ENCODE data around the gene ZNF385B.

The ZNF385B gene

DNA sequence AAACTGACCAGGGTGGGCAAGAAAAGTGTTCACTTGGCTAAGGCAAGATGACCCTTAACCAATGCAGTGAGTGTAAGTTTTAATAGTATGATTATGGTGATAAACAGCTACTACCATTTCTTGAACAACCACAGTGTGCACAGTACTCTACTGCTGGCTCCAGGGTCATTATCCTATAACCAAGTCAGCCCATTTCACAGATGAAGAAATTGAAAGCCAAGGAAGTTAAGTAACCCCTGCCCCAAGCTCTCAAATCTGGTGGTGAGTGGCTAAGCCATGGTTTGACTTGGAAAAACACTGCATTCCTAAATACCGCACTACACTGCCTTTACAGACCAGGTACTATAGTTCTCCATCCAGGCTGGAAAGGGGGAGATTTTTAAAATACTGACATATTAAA, 5.7 kb downstream of the ZNF385B start:
- no peak for DNase-seq

DNA sequence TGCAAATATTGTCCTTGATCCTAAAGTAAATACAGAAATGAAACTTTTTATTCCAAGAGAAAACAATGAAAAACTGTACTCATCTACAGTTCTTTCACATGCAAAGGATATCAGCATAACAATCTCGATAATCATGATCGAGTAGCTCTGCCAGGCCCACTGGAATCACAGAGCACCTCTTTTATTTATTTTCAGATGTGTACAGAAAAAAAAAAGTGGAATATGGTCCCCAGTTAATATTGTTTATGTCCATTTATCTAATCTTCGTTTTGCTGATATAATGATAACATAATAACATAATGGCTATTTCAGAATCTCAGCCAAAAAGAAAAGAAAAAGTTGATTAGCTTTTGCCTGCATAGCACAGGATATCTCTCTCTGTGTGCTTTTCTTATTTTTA, 6.5 kb downstream of the ZNF385B start:
- DNase-seq = no peak

DNA sequence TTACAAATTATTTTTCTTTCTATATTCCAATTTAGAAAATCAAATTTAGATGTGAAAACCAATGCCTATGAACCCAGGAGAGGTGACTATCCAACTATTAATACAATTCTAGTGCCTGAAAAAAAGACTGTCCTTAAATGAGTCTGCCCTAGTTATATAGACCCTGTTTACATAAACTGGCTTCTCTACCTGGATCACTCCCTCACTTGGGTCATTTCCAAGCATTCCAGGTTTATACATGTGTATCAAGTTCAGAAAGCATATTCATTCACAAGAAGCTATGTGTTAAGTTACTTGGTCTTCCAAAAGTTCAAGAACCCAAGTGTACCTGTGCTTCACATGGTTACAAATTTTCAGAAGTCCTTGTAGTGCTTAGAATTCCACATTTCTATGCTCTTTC, 8.3 kb downstream of the ZNF385B start:
- no peak for DNase-seq

GRCh38 chr2:179850188-179850587, 11.2 kb downstream of the ZNF385B start:
- DNase-seq = no peak

DNA sequence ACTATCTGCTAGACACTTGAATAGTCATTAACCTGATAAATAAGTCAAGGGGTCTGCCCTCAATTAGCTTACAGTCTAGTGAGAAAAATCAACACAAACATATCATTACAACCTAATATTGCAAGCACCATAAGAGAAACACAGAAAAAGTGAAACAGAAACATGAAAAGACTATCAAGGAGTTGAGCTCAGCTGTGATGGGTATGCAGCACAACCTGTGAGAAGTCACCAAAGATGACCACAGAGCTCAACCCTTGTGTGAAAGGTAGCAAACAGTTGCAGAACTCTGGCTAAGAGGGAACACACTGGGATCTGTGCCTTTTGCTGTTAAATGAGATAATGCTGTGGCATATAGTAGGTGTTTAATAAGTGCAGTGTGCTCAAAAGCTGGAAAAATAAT, 11.7 kb downstream of the ZNF385B start:
- no peak for DNase-seq

DNA sequence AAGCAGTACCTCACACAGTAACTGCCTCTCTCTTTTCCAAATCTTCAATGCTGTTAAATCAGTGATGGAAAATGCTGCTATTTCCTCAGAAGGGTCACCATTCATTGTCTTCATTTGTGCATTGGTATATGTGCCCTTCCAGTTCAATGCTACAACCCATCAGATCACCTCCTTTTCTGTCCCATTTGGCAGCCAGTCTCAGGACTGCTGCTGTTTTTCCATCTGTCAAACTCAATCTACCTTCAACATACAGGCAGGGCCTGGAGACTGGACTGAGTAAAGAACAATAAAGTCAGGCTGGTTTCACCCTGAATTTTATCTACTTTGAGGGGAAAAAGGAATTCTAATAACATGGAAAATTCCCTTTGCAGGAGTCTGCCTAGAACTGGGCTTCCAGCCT, 17.9 kb downstream of the ZNF385B start:
- no peak for DNase-seq

DNA sequence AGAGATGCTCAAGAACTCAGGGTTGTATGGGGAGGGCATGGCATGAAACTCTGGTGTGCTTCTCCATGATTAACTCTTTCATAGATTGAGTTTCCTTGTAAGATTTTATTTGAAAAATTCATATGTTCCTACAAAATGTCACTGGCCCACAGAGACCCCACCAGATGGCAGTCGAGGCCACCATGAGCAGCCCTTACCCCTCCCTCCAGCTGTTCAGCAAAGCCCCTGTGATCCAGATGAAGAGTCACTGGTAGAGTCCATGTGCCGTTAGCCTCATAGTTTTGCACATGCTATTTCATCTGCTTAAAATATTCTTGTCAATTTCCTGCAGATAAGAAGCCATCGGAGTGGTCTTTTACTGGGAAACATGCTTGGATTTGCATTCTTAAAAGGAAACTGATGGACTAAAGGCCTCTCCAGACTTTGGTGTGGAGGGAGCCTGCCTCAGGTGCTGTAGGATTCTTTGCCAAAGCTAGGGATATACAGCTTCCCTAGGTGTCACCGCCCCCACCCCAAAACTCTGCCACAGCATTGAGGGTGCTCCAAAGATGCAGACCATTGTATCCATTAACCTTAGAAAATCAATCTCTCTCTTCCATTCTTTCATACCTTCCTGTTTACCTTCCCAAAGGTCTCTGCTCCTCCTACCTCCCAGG, 18.8 kb downstream of the ZNF385B start:
- DNase-seq = no peak

GRCh38 chr2:179840840-179841239, 20.6 kb downstream of the ZNF385B start:
- no peak for DNase-seq

GRCh38 chr2:179837408-179837807, 24.0 kb downstream of the ZNF385B start:
- DNase-seq = no peak

GRCh38 chr2:179830043-179830787, 31.2 kb downstream of the ZNF385B start:
- no peak for DNase-seq

DNA sequence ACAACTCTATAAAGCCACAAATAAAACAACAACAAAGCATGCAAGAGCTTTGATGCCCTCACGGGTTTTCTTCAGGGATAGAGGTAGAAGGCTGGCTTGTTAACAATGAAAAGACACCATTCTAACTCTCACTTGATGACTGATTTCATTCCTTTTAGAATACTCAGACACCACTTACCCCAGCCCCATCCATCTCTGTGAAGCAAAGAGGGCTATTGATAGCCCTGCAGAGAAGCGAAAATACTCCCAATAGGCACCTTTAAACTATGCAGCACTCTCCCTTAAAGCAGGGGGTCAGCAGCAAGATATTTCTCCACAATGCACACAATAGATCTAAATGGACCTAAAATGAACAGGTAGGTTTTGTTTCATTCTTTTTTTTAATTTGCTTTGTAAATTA, 35.1 kb downstream of the ZNF385B start:
- no peak for DNase-seq

GRCh38 chr2:179825494-179825893, 35.9 kb downstream of the ZNF385B start:
- no peak for DNase-seq

DNA sequence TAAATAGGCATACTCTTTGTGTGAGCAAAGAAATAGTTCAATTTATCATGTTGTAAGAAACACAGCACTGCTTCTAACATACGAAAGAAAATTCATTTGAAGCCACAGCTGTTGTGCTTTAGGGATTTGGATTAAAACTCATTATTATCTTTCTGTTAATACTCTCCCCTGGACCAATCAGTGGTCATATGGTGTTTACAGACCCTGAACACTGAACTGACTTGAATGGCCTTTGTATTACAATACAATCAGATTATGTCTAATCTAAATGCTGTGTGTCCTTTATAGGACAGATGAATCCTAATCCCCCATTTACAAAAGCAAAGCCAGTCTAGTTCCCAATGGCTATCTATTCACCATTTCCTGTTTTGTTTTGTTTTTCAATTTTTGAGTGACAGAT, 36.5 kb downstream of the ZNF385B start:
- no peak for DNase-seq

DNA sequence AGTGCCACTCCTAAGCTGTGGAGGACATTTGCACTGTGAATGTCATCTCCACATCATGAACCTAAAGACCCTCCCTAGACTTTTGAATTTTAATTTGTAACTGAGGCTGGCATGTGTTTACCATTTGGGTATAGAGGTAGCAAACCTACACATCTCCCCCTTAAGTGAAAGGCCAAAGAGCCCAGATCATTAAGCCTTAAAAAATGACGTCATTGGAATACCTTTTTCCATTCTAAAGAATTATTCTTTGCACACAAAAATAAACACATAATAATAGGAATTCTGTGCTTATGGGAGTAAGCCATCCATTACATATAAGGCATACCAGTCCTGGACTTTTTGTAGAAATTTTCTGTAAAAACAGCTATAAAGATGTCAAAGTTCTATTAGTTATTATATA, 38.9 kb downstream of the ZNF385B start:
- DNase-seq = no peak

GRCh38 chr2:179818546-179818945, 42.9 kb downstream of the ZNF385B start:
- DNase-seq = no peak

DNA sequence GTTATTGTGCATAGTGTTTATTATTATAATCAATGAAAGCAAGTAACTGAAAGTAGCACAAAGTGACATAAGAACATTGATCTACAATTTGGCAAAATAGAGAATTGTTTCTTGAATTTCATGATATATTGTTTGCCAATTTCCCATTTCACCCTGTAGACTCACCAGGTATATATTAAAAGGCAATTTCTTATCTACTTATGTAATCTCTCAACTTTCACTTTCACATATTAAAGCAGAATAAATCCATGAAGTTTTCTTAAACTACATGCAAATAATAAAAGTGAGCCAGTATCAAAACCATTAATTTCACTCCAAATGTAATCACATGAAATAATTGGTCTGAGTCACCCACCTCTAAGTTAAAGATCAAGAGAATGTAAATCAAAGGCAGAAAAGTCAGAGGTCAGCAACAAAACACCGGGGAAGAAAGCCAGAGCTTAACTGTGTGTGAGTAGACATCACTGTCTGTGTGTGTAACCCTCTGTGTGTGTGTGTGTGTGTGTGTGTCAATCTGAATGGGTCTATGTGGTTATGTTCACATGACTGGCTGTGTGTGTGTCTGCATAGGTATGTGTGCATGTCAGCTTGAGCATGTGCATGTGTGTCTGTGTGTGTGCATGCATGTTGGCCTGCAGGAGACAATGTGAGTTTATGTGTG, 44.1 kb downstream of the ZNF385B start:
- no peak for DNase-seq

DNA sequence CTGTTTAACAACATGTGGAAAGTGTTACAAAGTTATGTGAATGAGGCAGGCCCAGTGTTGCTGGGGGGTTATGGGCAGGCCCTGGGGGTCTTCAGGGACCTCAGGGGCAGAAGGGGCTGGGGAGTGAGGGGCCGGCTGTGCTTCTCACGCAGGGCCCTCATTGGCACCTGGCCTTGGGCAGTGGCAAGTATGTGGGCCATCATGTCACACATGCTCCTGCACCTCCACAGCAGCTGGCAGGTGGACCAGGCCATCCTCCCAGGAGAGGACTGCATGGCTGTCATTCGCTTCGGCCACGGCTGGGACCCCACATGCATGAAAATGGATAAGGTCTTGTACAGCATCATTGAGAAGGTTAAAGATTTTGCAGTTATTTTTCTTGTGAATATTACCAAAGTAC, 47.4 kb downstream of the ZNF385B start:
- no peak for DNase-seq

GRCh38 chr2:179812501-179812900, 48.9 kb downstream of the ZNF385B start:
- no peak for DNase-seq

DNA sequence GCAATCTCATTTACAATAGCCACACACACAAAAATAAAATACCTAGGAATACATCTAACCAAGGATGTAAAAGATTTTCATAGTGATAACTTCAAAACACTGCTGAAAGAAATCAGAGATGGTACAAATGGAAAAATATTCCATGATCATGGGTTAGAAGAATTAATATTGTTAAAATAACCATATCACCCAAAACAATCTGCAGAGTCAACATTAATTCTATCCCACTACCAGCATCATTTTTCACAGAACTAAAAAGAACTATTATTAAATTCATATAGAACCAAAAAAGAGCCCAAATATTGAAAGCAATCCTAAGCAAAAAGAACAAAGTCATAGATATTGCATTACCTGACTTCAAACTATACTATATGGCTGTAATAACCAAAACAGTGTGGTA, 50.4 kb downstream of the ZNF385B start:
- no peak for DNase-seq

DNA sequence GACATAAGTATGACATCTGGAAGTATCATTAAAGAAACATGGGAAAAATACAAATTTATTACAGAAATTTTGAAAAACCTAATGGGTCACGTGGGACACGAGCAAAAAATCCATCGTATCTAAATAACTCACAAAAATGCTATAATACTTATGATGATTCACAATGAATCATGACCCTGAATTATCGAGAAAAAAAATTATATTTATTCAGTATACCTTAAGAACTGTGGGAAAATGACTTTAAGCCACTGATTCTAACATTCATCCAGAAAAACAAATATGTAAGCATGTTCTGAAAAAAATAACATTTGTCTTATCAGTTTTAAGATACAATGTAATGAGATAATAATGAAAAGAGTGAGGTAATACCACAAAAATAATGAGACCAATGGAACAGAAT, 51.8 kb downstream of the ZNF385B start:
- no peak for DNase-seq

DNA sequence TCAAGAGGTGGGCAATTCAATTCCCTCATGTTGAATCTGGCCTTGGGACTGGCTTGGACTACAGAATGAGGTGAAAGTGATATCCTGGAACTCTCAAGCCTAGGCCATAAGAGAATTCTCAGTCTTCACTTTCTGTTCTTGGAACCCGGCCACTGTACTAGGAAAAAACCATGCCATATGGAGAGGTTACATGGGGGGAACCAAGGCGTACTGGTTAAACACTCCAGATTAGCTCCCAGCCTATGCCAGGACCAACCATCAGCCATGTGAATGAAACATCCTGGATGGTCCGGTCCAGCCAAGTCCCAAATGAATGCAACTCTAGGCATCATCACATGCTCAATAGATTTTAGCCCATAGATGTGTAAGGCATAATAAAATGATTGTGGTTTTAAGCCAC, 56.4 kb downstream of the ZNF385B start:
- DNase-seq = no peak

DNA sequence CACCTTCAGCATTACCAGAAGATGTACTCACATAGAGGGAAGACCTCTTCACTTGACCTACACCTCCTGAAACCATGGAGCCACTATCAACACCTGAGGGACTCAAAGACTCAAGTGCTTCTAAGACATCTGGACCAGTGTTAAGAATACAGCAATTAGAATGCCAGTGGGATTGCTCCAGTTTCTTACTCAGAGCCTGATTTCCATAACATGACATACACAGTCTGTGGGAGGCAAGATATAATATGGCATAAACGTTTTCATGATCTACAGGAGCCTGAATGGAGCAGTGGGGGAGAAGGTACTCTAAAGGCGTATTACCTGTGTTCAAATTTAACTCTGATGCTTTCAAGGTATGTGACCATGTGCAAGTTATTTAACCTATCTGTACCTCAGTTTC, 57.2 kb downstream of the ZNF385B start:
- no peak for DNase-seq

GRCh38 chr2:179802051-179802882, 59.1 kb downstream of the ZNF385B start:
- no peak for DNase-seq

Measured in activated CD4-positive, alpha-beta T cell treated with anti-CD3 and anti-CD28 coated beads, Interleukin-2, amount 50 U/mL, for 1 hour (primary cell).